Immature natural killer cell (primary cell): Measurements from ENCODE around the gene CYP27B1. TPM values are rescaled to one million over a fixed set of nuclear protein-coding genes. Genes with fewer than 3 reads are reported as not detected.

Experiments
- DNase-seq, 3 donors: peaks; one replicate each; pipeline ENCODE4 v3.0.0; 2022; ENCODE audit warnings: mixed read lengths in 1 of 3
- H3K27ac Mint-ChIP-seq, 6 donors: one replicate each; pipeline ENCODE4 v1.8.0; 2020; ENCODE audit warnings: mixed read lengths in 6 of 6, mild to moderate bottlenecking in 5 of 6, inconsistent platforms in 4 of 6, moderate library complexity in 3 of 6
- H3K27me3 Mint-ChIP-seq, 3 donors: one replicate each; pipeline ENCODE4 v1.8.0; 2020 to 2021; ENCODE audit warnings: low read depth in 3 of 3, mild to moderate bottlenecking in 3 of 3, mixed read lengths in 3 of 3, moderate library complexity in 3 of 3, inconsistent platforms in 1 of 3
- H3K36me3 Mint-ChIP-seq, 3 donors: one replicate each; pipeline ENCODE4 v1.8.0; 2020; ENCODE audit warnings: mixed read lengths in 3 of 3, inconsistent platforms in 2 of 3, mild to moderate bottlenecking in 2 of 3
- H3K4me1 Mint-ChIP-seq, 2 donors: one replicate each; pipeline ENCODE4 v1.8.0; 2020; ENCODE audit warnings: inconsistent platforms in 2 of 2, mild to moderate bottlenecking in 2 of 2, mixed read lengths in 2 of 2, moderate library complexity in 1 of 2
- H3K4me3 Mint-ChIP-seq, 5 donors: one replicate each; pipeline ENCODE4 v1.8.0; 2020; ENCODE audit warnings: mild to moderate bottlenecking in 5 of 5, mixed read lengths in 5 of 5, inconsistent platforms in 3 of 5, moderate library complexity in 3 of 5
- H3K9me3 Mint-ChIP-seq, 6 donors: one replicate each; pipeline ENCODE4 v1.8.0; 2020; ENCODE audit warnings: mild to moderate bottlenecking in 6 of 6, mixed read lengths in 6 of 6, inconsistent platforms in 4 of 6, moderate library complexity in 3 of 6
- polyA plus RNA-seq, 3 donors: library from polyadenylated mRNA; unstranded; fragments of 300-500 nt; fragmentation: Illumina TruSeq; gene quantifications; one replicate each; pipeline ENCODE4 v1.2.3, GENCODE V29; 2021

CYP27B1 gene
- polyA plus RNA-seq, 3 donors from 2014 or later = not detected

GRCh38 chr12:57737467-57738460 lies 29.1 kb downstream of the CYP27B1 start:
- peaks cover 47 to 55% of the 10 kb centered on the region in 2 donors for H3K4me1 Mint-ChIP-seq
- peaks cover 4 to 14% (median 12%) of the 10 kb centered on the region in 3 donors for H3K36me3 Mint-ChIP-seq
- H3K4me3 Mint-ChIP-seq = no peak overlapping the region
- no peak for DNase-seq
- peaks cover 11 to 16% (median 14%) of the 10 kb centered on the region in 3 donors for H3K27me3 Mint-ChIP-seq
- H3K9me3 Mint-ChIP-seq = no peaks in the 10 kb centered on the region
- no peak overlapping the region for H3K27ac Mint-ChIP-seq

GRCh38 chr12:57736741-57737466 lies 30.0 kb downstream of the CYP27B1 start:
- peak overlapping the region in 3 of 6 donors; percentile 10 to 64 (median 56) for H3K27ac Mint-ChIP-seq
- H3K9me3 Mint-ChIP-seq = no peaks in the 10 kb centered on the region
- DNase-seq = no peak
- peaks cover 4 to 23% (median 15%) of the 10 kb centered on the region in 3 donors for H3K36me3 Mint-ChIP-seq
- H3K4me1 Mint-ChIP-seq = peaks cover 38 to 47% of the 10 kb centered on the region in 2 donors
- no peak overlapping the region for H3K4me3 Mint-ChIP-seq
- peaks cover 10 to 12% (median 11%) of the 10 kb centered on the region in 3 donors for H3K27me3 Mint-ChIP-seq

GRCh38 chr12:57735952-57736740 lies 30.7 kb downstream of the CYP27B1 start:
- peak overlapping the region in 5 of 6 donors; percentile 10 to 79 (median 56) for H3K27ac Mint-ChIP-seq
- DNase-seq = no peak
- H3K9me3 Mint-ChIP-seq = no peaks in the 10 kb centered on the region
- H3K4me3 Mint-ChIP-seq = no peak overlapping the region
- peaks cover 8 to 31% (median 20%) of the 10 kb centered on the region in 3 donors for H3K36me3 Mint-ChIP-seq
- peaks cover 31 to 39% of the 10 kb centered on the region in 2 donors for H3K4me1 Mint-ChIP-seq
- peaks cover 6 to 10% (median 7%) of the 10 kb centered on the region in 3 donors for H3K27me3 Mint-ChIP-seq

- Mint-ChIP-seq H3K9me3 (no peaks in the 10 kb centered on the region), H3K27me3 (peaks cover 0 to 5% (median 0%) of the 10 kb centered on the region in 3 donors), H3K4me3 (no peak overlapping the region), H3K4me1 (peaks cover 24 to 31% of the 10 kb centered on the region in 2 donors), H3K27ac (peak overlapping the region in 4 of 6 donors; percentile 66 to 78 (median 71)), H3K36me3 (peaks cover 10 to 37% (median 22%) of the 10 kb centered on the region in 3 donors)
- no peak for DNase-seq
Measured at GRCh38 chr12:57735198-57735855, 31.6 kb downstream of the CYP27B1 start.

- no peaks in the 10 kb centered on the region for H3K9me3 Mint-ChIP-seq
- H3K27me3 Mint-ChIP-seq = peaks cover 0 to 5% (median 0%) of the 10 kb centered on the region in 3 donors
- H3K27ac Mint-ChIP-seq = peak overlapping the region; percentile 13 to 78 (median 66)
- peaks cover 10 to 43% (median 29%) of the 10 kb centered on the region in 3 donors for H3K36me3 Mint-ChIP-seq
- H3K4me3 Mint-ChIP-seq = no peak overlapping the region
- no peak for DNase-seq
- H3K4me1 Mint-ChIP-seq = peaks cover 19 to 26% of the 10 kb centered on the region in 2 donors
Measured at GRCh38 chr12:57734591-57734990, 32.3 kb downstream of the CYP27B1 start.

GRCh38 chr12:57733928-57734327 lies 33.0 kb downstream of the CYP27B1 start:
- no peak overlapping the region for H3K4me3 Mint-ChIP-seq
- peaks cover 13 to 19% of the 10 kb centered on the region in 2 donors for H3K4me1 Mint-ChIP-seq
- peaks cover 10 to 47% (median 27%) of the 10 kb centered on the region in 3 donors for H3K36me3 Mint-ChIP-seq
- no peak for DNase-seq
- H3K27ac Mint-ChIP-seq = no peak overlapping the region
- peaks cover 0 to 5% (median 0%) of the 10 kb centered on the region in 3 donors for H3K27me3 Mint-ChIP-seq
- no peaks in the 10 kb centered on the region for H3K9me3 Mint-ChIP-seq

GRCh38 chr12:57732726-57733593 lies 33.9 kb downstream of the CYP27B1 start:
- Mint-ChIP-seq H3K36me3 (peaks cover 15 to 54% (median 32%) of the 10 kb centered on the region in 3 donors), H3K27ac (peak overlapping the region in 3 of 6 donors; percentile 17 to 64 (median 53)), H3K4me3 (no peak overlapping the region)

GRCh38 chr12:57732270-57732669 lies 34.6 kb downstream of the CYP27B1 start:
- Mint-ChIP-seq H3K27ac (peak overlapping the region in 4 of 6 donors; percentile 35 to 66 (median 40)), H3K4me1 (peaks cover 12 to 18% of the 10 kb centered on the region in 2 donors), H3K9me3 (no peaks in the 10 kb centered on the region), H3K4me3 (no peak overlapping the region), H3K36me3 (peaks cover 19 to 57% (median 32%) of the 10 kb centered on the region in 3 donors), H3K27me3 (peaks cover 0 to 5% (median 0%) of the 10 kb centered on the region in 3 donors)
- DNase-seq = no peak

More at GRCh38 chr12:57732726-57733593, 33.9 kb downstream of the CYP27B1 start:
- H3K4me1 Mint-ChIP-seq = peaks cover 12 to 18% of the 10 kb centered on the region in 2 donors
- DNase-seq = no peak
- H3K9me3 Mint-ChIP-seq = no peaks in the 10 kb centered on the region
- peaks cover 0 to 5% (median 0%) of the 10 kb centered on the region in 3 donors for H3K27me3 Mint-ChIP-seq

- Mint-ChIP-seq H3K4me1 (peaks cover 8 to 14% of the 10 kb centered on the region in 2 donors), H3K27me3 (peaks cover 0 to 2% (median 0%) of the 10 kb centered on the region in 3 donors), H3K9me3 (no peaks in the 10 kb centered on the region), H3K4me3 (no peak overlapping the region), H3K27ac (peak overlapping the region in 2 of 6 donors; percentile 2 to 42), H3K36me3 (peaks cover 19 to 57% (median 32%) of the 10 kb centered on the region in 3 donors)
- DNase-seq = no peak
Measured at GRCh38 chr12:57731411-57732080, 35.3 kb downstream of the CYP27B1 start.

- Mint-ChIP-seq H3K9me3 (no peaks in the 10 kb centered on the region), H3K27me3 (peaks cover 0 to 3% (median 0%) of the 10 kb centered on the region in 3 donors), H3K4me1 (peaks cover 6 to 10% of the 10 kb centered on the region in 2 donors), H3K27ac (peak overlapping the region in 1 of 6 donors; percentile 37), H3K36me3 (peaks cover 19 to 61% (median 32%) of the 10 kb centered on the region in 3 donors), H3K4me3 (no peak overlapping the region)
- no peak for DNase-seq
Measured at GRCh38 chr12:57730336-57731067, 36.4 kb downstream of the CYP27B1 start.
